B cell (primary cell): Measurements from ENCODE around the gene TTLL8. TPM values are rescaled to one million over a fixed set of nuclear protein-coding genes. Genes with fewer than 3 reads are reported as not detected.

ENCODE experiments used
- ATAC-seq: fragments of 200-7000 bp; cut with Tn5 transposase; one replicate; pipeline ENCODE4 v1.10.0; 2021; ENCODE audit warnings: low read depth, mild to moderate bottlenecking, moderate number of reproducible peaks, moderate library complexity
- CTCF ChIA-PET: fragments of 350-600 bp; sonication (Branson Sonifier 250); formaldehyde crosslinking; loops from one replicate; lab custom pipeline; 2021; ENCODE audit warnings: antibody characterized with exemption, inconsistent platforms; lab: Charles Lee
- POLR2A ChIA-PET: fragments of 350-600 bp; sonication (Branson Sonifier 250); formaldehyde crosslinking; loops from one replicate; lab custom pipeline; 2021; ENCODE audit warnings: antibody characterized with exemption; lab: Charles Lee
- DNase-seq: peaks from one replicate; pipeline ENCODE4 v3.0.0; 2013
- H2AFZ ChIP-seq: 2 replicates; pipeline ENCODE4 v1.6.1; 2012; ENCODE audit warnings: mild to moderate bottlenecking, low read depth, low read length; ENCODE audit not compliant: insufficient read depth, poor library complexity, severe bottlenecking
- H3K27ac ChIP-seq, 2 donors: 1 replicate in 1 of 2; 2 replicates in 1 of 2; pipeline ENCODE4 v1.5.1; 2012 to 2013; ENCODE audit warnings: low read length in 2 of 2, mild to moderate bottlenecking in 2 of 2, moderate library complexity in 1 of 2
- H3K27me3 ChIP-seq, 4 experiments: fragments of 200-600 bp in 1 of 4; sonication (generic) in 1 of 4; replicated peaks in 1 of 4; 1 replicate in 2 of 4; 2 replicates in 2 of 4; pipeline versions ENCODE4 v1.6.1 to v1.7.0; 2013 to 2016; ENCODE audit warnings: low read length in 3 of 4, mild to moderate bottlenecking in 2 of 4, mixed read lengths in 1 of 4, moderate library complexity in 1 of 4; ENCODE audit not compliant: insufficient read depth in 4 of 4, control insufficient read depth in 3 of 4; ENCODE audit errors: control extremely low read depth in 1 of 4
- H3K36me3 ChIP-seq, 2 experiments: replicated peaks in 1 of 2; 1 replicate in 1 of 2; 2 replicates in 1 of 2; pipeline versions ENCODE4 v1.6.1 to v1.7.1; 2013; ENCODE audit warnings: low read length in 1 of 2; ENCODE audit not compliant: insufficient read depth in 2 of 2, control insufficient read depth in 1 of 2; ENCODE audit errors: control extremely low read depth in 1 of 2, extremely low read depth in 1 of 2
- H3K4me1 ChIP-seq, 2 donors: fragments of 200-600 bp in 1 of 2; sonication (generic) in 1 of 2; 1 replicate in 1 of 2; 2 replicates in 1 of 2; pipeline versions ENCODE4 v1.5.1 to v1.6.1; 2013 to 2017; ENCODE audit warnings: low read length in 2 of 2; ENCODE audit not compliant: control insufficient read depth in 2 of 2, insufficient read depth in 2 of 2
- H3K4me2 ChIP-seq: replicated peaks from 2 replicates; pipeline ENCODE3; 2012; ENCODE audit warnings: mild to moderate bottlenecking, low read depth, low read length; ENCODE audit not compliant: poor library complexity, severe bottlenecking
- H3K4me3 ChIP-seq, 5 experiments: fragments of 200-600 bp in 1 of 5; sonication (generic) in 1 of 5; 1 replicate in 3 of 5; 2 replicates in 2 of 5; pipeline versions ENCODE4 v1.5.1 to v1.7.0; 2011 to 2016; ENCODE audit warnings: low read length in 4 of 5, mild to moderate bottlenecking in 4 of 5, low read depth in 2 of 5, control low read depth in 1 of 5, moderate library complexity in 1 of 5; ENCODE audit not compliant: insufficient read depth in 1 of 5; ENCODE audit errors: control extremely low read depth in 1 of 5, extremely low read depth in 1 of 5
- H3K79me2 ChIP-seq: fragments of 200-600 bp; sonication (generic); one replicate; pipeline ENCODE4 v1.6.0; 2016; ENCODE audit warnings: low read length; ENCODE audit not compliant: control insufficient read depth, insufficient read depth
- H3K9ac ChIP-seq: fragments of 200-600 bp; sonication (generic); 2 replicates; pipeline ENCODE4 v1.6.1; 2017; ENCODE audit warnings: mild to moderate bottlenecking, low read length, moderate library complexity
- H3K9me3 ChIP-seq, 3 donors: one replicate each; pipeline versions ENCODE4 v1.6.1 to v1.7.1; 2013; ENCODE audit warnings: low read length in 2 of 3; ENCODE audit not compliant: control insufficient read depth in 2 of 3, insufficient read depth in 1 of 3; ENCODE audit errors: control extremely low read depth in 1 of 3
- H4K20me1 ChIP-seq: 2 replicates; pipeline ENCODE4 v1.6.0; 2012; ENCODE audit warnings: mild to moderate bottlenecking, low read length; ENCODE audit not compliant: insufficient read depth, control insufficient read depth, poor library complexity, severe bottlenecking
- H3K27ac Mint-ChIP-seq: one replicate; pipeline ENCODE4 v1.8.0; 2021; ENCODE audit warnings: mixed read lengths
- H3K27me3 Mint-ChIP-seq: one replicate; pipeline ENCODE4 v1.8.0; 2021; ENCODE audit warnings: mixed read lengths
- H3K4me1 Mint-ChIP-seq: one replicate; pipeline ENCODE4 v1.8.0; 2021; ENCODE audit warnings: mixed read lengths
- H3K4me3 Mint-ChIP-seq: one replicate; pipeline ENCODE4 v1.8.0; 2021; ENCODE audit warnings: mixed read lengths
- H3K9me3 Mint-ChIP-seq: one replicate; pipeline ENCODE4 v1.8.0; 2022; ENCODE audit warnings: mixed read lengths; ENCODE audit not compliant: insufficient read depth
- EZH2 ChIP-seq: IDR thresholded peaks from 2 replicates; pipeline ENCODE4 v1.6.1; 2012; ENCODE audit warnings: borderline replicate concordance, low read depth, mild to moderate bottlenecking, moderate library complexity, low read length; ENCODE audit not compliant: insufficient read depth, poor library complexity, severe bottlenecking
- WGBS: methylation state at CpG from one replicate; pipeline ENCODE4 v1.1.5; 2013; ENCODE audit warnings: missing lambda C conversion rate; ENCODE audit not compliant: insufficient coverage; 5-methylcytosine and 5-hydroxymethylcytosine counted together
- intact Hi-C: fragments of 100-400 bp; cut with micrococcal nuclease; formaldehyde crosslinking; loops from one replicate; pipeline ENCODE4 v1.10.0; 2022
- polyA plus RNA-seq: library from polyadenylated mRNA; depleted of rRNA; stranded (reverse); fragments of >200 nt; gene quantifications from 2 replicates; pipeline ENCODE4 v1.2.3, GENCODE V29; 2012
- total RNA-seq, 2 donors: library from RNA; stranded (reverse); fragments of 120-200 nt in 1 of 2; gene quantifications; 1 replicate in 1 of 2; 2 replicates in 1 of 2; pipeline versions ENCODE4 v1.2.3 to v1.2.4, GENCODE V29; 2013 to 2022
- TF ChIP-seq, protein P1 (sequence below): fragments of 200-600 bp; IDR thresholded peaks from one replicate; pipeline ENCODE4 v1.8.0; 2022; ENCODE audit warnings: antibody characterized with exemption, mild to moderate bottlenecking

TTLL8 gene
- total and polyA plus RNA-seq, 2 donors (not counting 1 experiment from before 2014, with no cell fraction given), result not detected

DNA sequence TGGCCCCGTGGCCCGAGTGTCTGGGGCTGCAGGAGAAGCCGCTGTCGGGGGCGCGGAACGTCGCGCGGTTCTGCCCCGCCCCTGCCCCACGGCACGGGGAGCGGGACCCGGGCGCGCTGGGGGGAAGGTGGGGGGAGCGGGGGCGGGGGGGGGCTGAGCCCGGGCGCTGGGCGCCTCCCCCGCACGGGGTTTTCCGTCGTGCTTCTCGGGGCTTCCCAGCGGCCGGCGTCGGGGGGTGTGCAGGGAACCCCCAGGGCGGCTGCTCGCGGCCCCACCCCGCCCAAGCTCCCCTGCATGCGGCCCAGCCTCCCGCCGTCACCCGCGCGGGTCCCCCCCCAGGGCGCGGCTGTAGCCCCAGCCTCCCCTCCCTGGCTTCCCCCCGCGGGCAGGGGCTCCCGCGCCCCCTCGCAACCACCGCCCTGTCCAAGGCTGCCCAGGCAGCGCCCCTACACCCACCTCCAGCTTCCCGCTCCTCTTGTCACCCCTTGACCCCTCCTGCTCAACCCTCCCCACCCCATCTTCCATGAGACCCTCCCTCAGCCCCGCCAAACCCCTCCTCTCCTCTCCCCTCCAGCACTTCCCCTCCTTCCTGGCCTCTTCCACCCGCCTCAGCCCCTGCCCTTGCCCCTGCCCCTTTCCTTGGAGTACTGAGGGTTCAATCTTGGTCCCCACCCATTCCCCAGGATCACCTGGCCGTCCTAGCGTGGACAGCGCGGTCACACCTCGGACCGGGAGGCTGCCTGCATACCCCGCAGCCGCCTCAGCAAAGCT is 47.2 kb downstream of the TTLL8 start:
- peaks cover 0 to 2% (median 0%) of the 10 kb centered on the region in 3 donors for H3K9me3 ChIP-seq
- peak overlapping the region; percentile 57 for H3K9ac ChIP-seq
- Mint-ChIP-seq H3K9me3 (no peaks in the 10 kb centered on the region), H3K4me1 (peaks cover 30% of the 10 kb centered on the region), H3K27ac (peak overlapping the region; percentile 84), H3K4me3 (peak overlapping the region; percentile 82), H3K27me3 (no peaks in the 10 kb centered on the region)
- H3K79me2 ChIP-seq, result no peaks in the 10 kb centered on the region
- intact Hi-C loops, result no loop called here
- POLR2A ChIA-PET, result no interaction called here
- no peaks in the 10 kb centered on the region for H3K36me3 ChIP-seq
- 6% methylated on average over 48 of the region's 61 CpGs for WGBS
- ATAC-seq, result peak; percentile 85
- peaks cover 0 to 24% (median 10%) of the 10 kb centered on the region in 4 experiments for H3K27me3 ChIP-seq
- peak overlapping the region in 4 of 5 experiments; percentile 31 to 56 (median 46) for H3K4me3 ChIP-seq
- H3K27ac ChIP-seq, result peak overlapping the region in 1 of 2 donors; percentile 55
- DNase-seq, result peak; percentile 90
- peaks cover 39 to 43% of the 10 kb centered on the region in 2 donors for H3K4me1 ChIP-seq
- CTCF ChIA-PET, result interaction anchor here (0.6 to 2.3 kb wide), 4 partner anchors 19 to 81 kb away, joined by 3 to 6 read pairs (median 4); no protein-coding TSS in a partner anchor
- no peak for TF ChIP-seq EZH2
- TF ChIP-seq, protein P1, sequence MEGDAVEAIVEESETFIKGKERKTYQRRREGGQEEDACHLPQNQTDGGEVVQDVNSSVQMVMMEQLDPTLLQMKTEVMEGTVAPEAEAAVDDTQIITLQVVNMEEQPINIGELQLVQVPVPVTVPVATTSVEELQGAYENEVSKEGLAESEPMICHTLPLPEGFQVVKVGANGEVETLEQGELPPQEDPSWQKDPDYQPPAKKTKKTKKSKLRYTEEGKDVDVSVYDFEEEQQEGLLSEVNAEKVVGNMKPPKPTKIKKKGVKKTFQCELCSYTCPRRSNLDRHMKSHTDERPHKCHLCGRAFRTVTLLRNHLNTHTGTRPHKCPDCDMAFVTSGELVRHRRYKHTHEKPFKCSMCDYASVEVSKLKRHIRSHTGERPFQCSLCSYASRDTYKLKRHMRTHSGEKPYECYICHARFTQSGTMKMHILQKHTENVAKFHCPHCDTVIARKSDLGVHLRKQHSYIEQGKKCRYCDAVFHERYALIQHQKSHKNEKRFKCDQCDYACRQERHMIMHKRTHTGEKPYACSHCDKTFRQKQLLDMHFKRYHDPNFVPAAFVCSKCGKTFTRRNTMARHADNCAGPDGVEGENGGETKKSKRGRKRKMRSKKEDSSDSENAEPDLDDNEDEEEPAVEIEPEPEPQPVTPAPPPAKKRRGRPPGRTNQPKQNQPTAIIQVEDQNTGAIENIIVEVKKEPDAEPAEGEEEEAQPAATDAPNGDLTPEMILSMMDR, result no peak
- H2AFZ ChIP-seq, result peak overlapping the region; percentile 66
- no peaks in the 10 kb centered on the region for H4K20me1 ChIP-seq
- peak overlapping the region; percentile 93 for H3K4me2 ChIP-seq
